ENCODE data around the gene CDK5RAP1.
"Not testable (repeated sequence)": the region's sequence is repeated elsewhere in the genome, so short reads cannot be mapped to it uniquely, and the experiment has no call there.

GRCh38 chr20:33423875-33424274, 22.6 kb upstream of the CDK5RAP1 start:
- not testable (repeated sequence) for TF ChIP-seq POLR2A (IDR thresholded peaks at IDR 0.05; ENCODE audit: low read depth, low read length); PAX5 (IDR thresholded peaks at IDR 0.05; ENCODE audit: insufficient read depth, low read length, severe bottlenecking)
